Activated CD8-positive, alpha-beta memory T cell treated with anti-CD3 and anti-CD28 coated beads for 24 hours (primary cell): ENCODE data around the gene FITM2.

Experiments
- DNase-seq: peaks from one replicate; pipeline ENCODE4 v3.0.0-alpha.2; 2020

The FITM2 gene

DNA sequence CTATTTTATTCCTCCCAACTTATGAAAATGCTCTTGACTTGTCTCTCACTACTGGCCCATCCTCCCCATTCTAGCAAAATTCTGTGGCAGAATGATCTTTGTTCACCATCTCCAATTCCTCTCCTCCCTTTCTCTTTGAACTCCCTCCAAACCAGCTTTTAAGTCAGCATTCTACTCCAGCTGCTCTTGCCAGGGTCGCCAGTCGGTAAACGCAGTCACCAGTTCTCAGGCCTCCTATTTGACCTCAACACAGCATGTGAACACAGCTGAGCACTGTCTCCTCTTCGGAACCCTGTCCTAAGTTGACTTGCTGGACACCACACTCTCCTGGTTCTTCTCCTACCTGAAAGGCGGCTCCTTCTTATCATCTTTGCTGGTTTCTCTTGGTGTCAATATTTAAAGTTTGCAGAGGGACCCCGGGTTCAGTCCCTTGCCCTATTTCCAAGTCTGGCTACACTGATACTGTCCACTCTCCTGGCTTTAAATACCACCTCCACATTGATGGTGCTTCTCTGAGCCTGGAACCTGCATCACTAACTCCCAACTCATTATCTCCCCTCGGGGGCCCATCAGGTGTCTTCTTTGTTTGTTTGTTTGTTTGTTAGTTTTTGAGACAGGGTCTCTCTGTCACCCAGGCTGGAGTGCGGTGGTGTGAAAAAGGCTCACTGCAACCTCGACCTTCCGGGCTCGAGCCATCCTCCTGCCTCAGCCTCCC, 36.5 kb downstream of the FITM2 start:
- DNase-seq = no peak

DNA sequence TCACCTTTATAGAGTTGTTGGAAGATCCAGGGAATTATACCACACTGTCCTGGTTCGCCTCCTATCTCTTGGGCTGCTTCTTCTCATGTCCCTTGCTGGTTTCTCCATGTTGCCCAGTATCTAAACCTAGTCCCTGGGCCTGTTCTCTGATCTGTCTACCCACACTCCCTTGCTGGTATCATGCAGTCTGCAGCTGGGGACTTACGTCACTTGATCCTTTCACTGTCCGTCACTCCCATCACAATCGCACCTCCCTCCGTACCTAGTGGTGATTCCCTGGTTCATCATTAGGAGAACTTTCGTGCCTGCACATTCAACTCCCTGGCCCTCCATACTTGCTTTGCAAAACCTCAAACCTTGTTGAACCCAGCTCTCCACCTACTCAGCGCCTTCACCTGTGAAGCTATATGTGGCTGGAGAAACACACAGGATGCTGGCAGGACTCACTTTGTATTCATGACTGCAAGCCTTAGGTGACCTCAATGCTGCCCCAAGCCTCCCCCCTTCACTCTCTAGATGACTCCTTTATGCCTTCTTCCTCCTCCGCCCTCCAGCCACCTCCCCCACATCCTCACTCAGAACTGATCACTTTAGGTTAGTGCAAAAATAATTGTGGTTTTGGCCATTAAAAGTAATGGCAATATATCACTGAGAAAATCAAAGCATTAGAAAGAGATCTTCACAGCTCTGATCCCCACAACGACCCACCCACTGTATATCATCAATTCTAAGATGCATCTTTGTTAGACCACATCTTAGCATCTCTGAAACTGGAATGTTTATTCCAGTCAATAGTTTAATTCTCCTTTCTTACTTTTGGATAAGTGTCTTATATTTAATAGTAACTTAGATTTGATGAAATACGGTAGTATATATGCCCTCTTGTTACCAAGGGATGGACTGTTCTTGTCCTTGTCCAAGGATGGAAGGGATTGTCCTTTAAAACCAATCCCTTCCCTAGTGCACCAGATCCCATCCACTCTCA, 37.5 kb downstream of the FITM2 start:
- DNase-seq = no peak

DNA sequence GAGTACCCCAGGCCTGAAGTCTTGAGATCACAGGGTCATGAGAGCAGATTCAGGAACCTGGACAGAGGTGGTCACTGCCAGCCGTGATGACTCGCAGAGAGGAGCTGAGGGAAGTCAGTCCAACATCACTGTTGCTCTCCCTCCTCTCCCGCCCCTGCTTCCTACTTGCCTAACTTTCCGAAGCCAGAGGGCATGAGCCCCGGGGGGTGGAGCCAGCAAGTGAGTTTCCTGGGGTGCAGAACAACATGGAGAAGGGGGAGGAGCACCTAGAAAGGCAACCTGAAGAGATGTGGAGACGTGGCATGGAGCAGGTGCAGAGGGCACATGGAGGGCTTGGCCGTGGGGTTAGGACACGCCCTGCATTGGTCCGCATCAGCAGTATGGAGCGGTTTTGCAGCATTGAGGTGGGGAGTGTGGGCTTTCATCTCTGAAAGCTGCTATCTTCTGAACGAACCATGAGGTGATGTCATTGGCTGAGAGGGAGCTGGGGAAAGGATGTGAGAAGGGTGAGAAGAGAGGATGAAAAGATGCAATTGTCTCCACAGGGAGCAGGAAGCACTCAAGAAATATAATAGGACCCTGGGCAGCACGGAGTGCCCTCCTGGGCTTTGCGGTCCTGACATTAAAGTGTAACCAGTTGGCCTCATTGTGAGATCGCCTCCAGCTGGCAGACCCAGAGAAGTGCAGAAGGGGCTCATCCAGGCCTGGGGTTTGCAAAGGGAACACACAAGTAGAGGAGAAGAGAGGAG, 38.9 kb downstream of the FITM2 start:
- no peak for DNase-seq

DNA sequence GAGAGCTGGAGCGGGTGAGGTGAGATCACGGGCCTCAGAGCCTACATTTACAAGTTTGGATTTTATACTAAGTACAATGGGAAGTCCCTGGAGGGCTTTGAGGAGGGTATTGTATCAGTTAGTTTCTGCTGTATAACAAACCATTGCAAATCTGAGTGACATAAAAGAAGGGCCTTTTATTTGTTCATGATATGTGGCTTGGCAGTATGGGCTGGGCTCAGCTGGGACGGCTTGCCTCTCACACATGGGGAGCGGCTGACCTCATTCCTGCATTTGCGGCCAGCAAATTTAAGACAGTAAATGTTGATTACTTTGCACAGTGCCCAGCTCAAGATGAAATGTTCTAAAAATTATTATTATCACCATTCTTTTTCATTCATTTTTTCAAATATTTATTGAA, 42.2 kb downstream of the FITM2 start:
- no peak for DNase-seq

DNA sequence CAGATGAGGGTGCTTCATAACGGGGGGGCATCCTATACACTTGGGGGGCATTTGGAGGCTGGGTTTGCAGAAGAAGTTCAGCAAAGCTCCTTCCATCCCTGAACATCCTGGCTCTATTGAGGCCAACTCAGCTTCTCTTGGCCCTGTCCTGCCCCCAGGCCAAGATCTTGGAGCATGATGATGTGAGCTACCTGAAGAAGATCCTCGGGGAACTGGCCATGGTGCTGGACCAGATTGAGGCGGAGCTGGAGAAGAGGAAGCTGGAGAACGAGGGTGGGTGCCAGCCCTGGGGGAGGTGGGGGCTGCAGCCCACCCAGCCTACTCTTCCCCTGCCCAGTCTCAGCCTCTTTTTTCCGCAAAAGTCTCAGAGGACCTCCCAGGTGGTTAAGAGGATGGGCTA, 46.7 kb downstream of the FITM2 start:
- no peak for DNase-seq

DNA sequence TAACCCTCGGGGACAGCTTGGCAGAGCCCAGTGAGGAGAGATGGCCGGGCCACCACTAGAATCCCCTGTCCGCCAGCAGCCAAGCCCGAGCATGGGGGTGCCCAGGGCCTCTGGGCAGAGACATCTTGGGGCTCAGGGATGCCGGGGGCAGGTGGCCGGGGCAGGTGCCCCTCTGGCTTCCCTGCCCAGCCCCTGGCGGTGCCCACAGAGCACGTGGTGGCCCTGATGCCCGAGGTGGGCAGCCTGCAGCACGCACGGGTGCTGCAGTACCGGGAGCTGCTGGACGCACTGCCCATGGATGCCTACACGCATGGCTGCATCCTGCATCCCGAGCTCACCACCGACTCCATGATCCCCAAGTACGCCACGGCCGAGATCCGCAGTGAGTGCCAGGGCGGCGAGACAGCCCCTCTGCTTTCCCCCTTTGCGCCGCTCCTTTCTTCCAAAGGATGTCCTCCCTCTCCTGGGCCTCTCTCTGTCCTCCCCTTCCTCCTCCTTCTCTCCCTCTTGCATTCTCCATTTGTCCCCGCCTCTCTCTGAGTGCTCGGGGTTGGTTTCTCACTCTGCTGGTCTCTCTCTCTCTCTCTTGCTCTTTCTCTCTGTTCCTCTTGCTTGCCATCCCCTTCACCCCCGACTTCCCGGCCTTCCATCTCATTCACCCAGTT, 52.6 kb downstream of the FITM2 start:
- no peak for DNase-seq

DNA sequence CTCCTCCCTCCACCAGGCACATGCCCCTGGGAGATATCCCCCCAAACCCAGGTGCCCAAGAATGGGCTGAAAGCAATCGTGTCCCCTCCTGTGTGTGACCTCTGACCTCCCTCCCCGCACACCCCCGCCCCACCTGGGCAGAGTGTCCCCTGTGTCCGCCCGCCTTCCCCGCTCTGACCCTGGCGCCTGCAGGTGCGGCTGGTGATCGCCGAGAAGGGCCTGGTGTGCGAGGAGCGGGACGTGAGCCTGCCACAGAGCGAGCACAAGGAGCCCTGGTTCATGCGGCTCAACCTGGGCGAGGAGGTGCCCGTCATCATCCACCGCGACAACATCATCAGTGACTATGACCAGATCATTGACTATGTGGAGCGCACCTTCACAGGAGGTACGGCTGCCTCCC, 54.0 kb downstream of the FITM2 start:
- no peak for DNase-seq

DNA sequence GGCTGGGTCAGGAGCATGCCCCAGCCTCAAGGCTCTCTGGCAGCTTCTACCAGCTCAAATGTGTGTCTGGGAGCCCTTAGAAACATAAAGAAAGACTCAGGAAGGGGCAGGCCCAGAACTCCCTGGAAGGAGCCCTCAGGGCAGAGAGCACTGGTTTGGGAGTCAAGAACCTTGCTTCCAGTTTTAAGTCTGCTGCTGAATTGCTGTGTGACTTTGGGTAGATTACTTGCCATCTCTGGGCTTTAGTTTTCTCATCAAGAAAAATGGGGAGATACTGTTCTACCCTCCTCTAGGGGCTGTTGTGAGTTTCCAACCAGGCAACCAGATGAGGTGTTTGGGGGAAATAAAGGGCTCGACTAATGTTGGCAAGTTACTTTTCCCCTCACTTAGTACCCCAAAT, 55.1 kb downstream of the FITM2 start:
- DNase-seq = no peak

DNA sequence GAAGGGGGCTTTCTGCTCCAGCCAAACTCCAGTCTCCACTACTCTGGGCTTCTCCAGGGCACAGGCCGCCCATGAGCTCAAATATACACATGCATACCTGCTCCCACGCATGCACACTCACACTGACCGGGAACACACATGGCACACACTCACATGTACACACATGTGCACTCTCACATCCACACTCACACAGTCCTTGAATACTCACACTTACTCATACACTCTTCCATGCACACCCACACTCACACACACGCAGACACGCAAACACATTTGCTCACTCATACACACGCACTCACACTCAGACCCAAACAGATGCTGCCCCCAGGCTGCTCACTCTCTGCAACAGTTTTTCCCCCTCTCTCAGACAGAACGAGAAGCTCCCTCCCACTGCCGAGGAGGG, 56.9 kb downstream of the FITM2 start:
- DNase-seq = no peak

DNA sequence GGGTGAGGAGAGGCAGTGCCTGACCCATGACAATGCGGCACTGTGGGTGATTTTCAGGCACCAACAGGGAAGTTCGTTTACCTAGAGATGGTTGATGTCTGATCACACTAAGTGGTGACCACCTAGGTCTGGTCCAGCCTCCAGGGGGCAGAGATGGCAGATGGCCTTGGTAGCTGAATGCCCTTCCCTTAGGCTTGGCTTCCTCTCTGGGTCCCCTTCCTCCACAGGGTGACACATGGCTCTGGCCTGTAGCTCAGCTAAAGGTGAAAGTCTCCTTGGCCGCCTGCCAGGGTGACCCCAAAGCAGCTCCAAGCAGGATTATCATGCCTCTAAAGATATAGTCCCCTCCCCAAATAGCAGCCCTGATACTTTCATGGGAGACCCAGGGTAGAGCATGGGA, 57.5 kb downstream of the FITM2 start:
- DNase-seq = no peak
